ENCODE data around the gene ADGRD1.
"Not testable (repeated sequence)": the region's sequence is repeated elsewhere in the genome, so short reads cannot be mapped to it uniquely, and the experiment has no call there.

ADGRD1 gene

GRCh38 chr12:130925666-130926015 is 28.1 kb upstream of the ADGRD1 start:
- Mint-ChIP-seq H3K9me3 (no peaks in the 10 kb centered on the region), H3K4me3 (no peak overlapping the region), H3K27ac (no peak overlapping the region), H3K4me1 (no peaks in the 10 kb centered on the region), H3K36me3 (no peaks in the 10 kb centered on the region), H3K27me3 (peaks cover 25% of the 10 kb centered on the region)
- DNase-seq = no peak
- CTCF ChIA-PET = no interaction called here

GRCh38 chr12:130929363-130929762 is 24.3 kb upstream of the ADGRD1 start:
- H3K27me3 Mint-ChIP-seq = peaks cover 41% of the 10 kb centered on the region
- CTCF ChIA-PET = no interaction called here
- no peaks in the 10 kb centered on the region for H3K9me3 Mint-ChIP-seq
- no peaks in the 10 kb centered on the region for H3K36me3 Mint-ChIP-seq
- DNase-seq = no peak
- H3K27ac Mint-ChIP-seq = no peak overlapping the region
- H3K4me1 Mint-ChIP-seq = no peaks in the 10 kb centered on the region
- H3K4me3 Mint-ChIP-seq = no peak overlapping the region

GRCh38 chr12:130932061-130932930 is 21.4 kb upstream of the ADGRD1 start:
- Mint-ChIP-seq H3K9me3 (peaks cover 2% of the 10 kb centered on the region), H3K36me3 (no peaks in the 10 kb centered on the region), H3K27me3 (peaks cover 46% of the 10 kb centered on the region), H3K27ac (no peak overlapping the region), H3K4me3 (no peak overlapping the region), H3K4me1 (no peaks in the 10 kb centered on the region)
- CTCF ChIA-PET = no interaction called here
- no peak for DNase-seq

- DNase-seq = no peak
- Mint-ChIP-seq H3K36me3 (no peaks in the 10 kb centered on the region), H3K4me3 (no peak overlapping the region), H3K4me1 (no peaks in the 10 kb centered on the region), H3K27ac (no peak overlapping the region), H3K9me3 (peaks cover 2% of the 10 kb centered on the region), H3K27me3 (peaks cover 36% of the 10 kb centered on the region)
- CTCF ChIA-PET = no interaction called here
Measured at GRCh38 chr12:130933269-130933995, 20.3 kb upstream of the ADGRD1 start.

DNA sequence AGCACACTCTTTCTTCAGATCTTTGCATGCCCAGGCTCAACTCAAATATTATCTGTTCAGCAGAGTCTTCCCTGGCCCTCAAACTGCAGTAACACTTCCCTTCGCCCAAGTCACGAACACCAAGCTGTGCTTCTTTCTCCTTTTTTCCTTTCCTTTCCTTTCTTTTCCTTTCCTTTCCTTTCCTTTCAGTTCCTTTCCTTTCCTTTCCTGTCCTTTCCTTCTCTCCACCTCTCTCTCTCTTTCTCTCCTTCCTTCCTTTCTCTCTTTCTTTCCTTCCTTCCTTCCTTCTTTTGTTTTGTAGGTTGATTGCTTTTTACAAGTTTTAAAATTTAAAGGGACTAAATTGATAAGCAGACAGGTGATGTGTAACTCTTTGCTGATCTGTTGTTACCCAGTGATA is 19.0 kb upstream of the ADGRD1 start:
- peaks cover 29% of the 10 kb centered on the region for H3K27me3 Mint-ChIP-seq
- peaks cover 2% of the 10 kb centered on the region for H3K9me3 Mint-ChIP-seq
- CTCF ChIA-PET = no interaction called here
- no peaks in the 10 kb centered on the region for H3K4me1 Mint-ChIP-seq
- no peaks in the 10 kb centered on the region for H3K36me3 Mint-ChIP-seq
- DNase-seq = no peak
- H3K27ac Mint-ChIP-seq = no peak overlapping the region
- no peak overlapping the region for H3K4me3 Mint-ChIP-seq

GRCh38 chr12:130936561-130936960 is 17.1 kb upstream of the ADGRD1 start:
- CTCF ChIA-PET = no interaction called here
- DNase-seq = no peak
- H3K27me3 Mint-ChIP-seq = peaks cover 21% of the 10 kb centered on the region
- H3K27ac Mint-ChIP-seq = no peak overlapping the region
- H3K36me3 Mint-ChIP-seq = no peaks in the 10 kb centered on the region
- peaks cover 3% of the 10 kb centered on the region for H3K9me3 Mint-ChIP-seq
- no peaks in the 10 kb centered on the region for H3K4me1 Mint-ChIP-seq
- no peak overlapping the region for H3K4me3 Mint-ChIP-seq

- no peaks in the 10 kb centered on the region for H3K4me1 Mint-ChIP-seq
- CTCF ChIA-PET = no interaction called here
Measured at GRCh38 chr12:130937063-130937462, 16.6 kb upstream of the ADGRD1 start.

DNA sequence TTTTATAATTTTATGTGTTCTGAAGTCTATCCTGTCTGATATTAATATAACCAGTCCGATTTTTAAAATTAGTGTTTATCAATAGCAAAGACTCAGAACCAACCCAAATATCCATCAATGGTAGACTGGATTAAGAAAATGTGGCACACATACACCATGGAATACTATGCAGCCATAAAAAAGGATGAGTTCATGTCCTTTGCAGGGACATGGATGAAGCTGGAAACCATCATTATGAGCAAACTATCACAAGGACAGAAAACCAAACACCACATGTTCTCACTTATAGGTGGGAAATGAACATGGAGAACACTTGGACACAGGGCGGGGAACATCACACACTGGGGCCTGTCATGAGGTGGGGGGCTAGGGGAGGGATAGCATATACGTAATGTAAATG is 16.2 kb upstream of the ADGRD1 start:
- H3K36me3 Mint-ChIP-seq, H3K4me1 Mint-ChIP-seq, CTCF ChIA-PET, H3K27ac Mint-ChIP-seq, H3K9me3 Mint-ChIP-seq, DNase-seq, H3K4me3 Mint-ChIP-seq: not testable (repeated sequence)
- H3K27me3 Mint-ChIP-seq = peaks cover 17% of the 10 kb centered on the region

More at GRCh38 chr12:130937063-130937462, 16.6 kb upstream of the ADGRD1 start:
- DNase-seq = no peak
- Mint-ChIP-seq H3K9me3 (peaks cover 3% of the 10 kb centered on the region), H3K36me3 (no peaks in the 10 kb centered on the region), H3K4me3 (no peak overlapping the region), H3K27ac (no peak overlapping the region), H3K27me3 (peaks cover 21% of the 10 kb centered on the region)

GRCh38 chr12:130938186-130938585 is 15.5 kb upstream of the ADGRD1 start:
- Mint-ChIP-seq H3K27ac (no peak overlapping the region), H3K4me1 (no peaks in the 10 kb centered on the region), H3K27me3 (peaks cover 14% of the 10 kb centered on the region), H3K36me3 (no peaks in the 10 kb centered on the region), H3K4me3 (no peak overlapping the region), H3K9me3 (peaks cover 3% of the 10 kb centered on the region)
- no peak for DNase-seq
- CTCF ChIA-PET = no interaction called here

GRCh38 chr12:130944878-130945277 is 8.8 kb upstream of the ADGRD1 start:
- DNase-seq = no peak
- Mint-ChIP-seq H3K4me1 (no peaks in the 10 kb centered on the region), H3K27ac (no peak overlapping the region), H3K36me3 (no peaks in the 10 kb centered on the region), H3K4me3 (no peak overlapping the region), H3K27me3 (no peaks in the 10 kb centered on the region), H3K9me3 (peaks cover 12% of the 10 kb centered on the region)
- CTCF ChIA-PET = no interaction called here

DNA sequence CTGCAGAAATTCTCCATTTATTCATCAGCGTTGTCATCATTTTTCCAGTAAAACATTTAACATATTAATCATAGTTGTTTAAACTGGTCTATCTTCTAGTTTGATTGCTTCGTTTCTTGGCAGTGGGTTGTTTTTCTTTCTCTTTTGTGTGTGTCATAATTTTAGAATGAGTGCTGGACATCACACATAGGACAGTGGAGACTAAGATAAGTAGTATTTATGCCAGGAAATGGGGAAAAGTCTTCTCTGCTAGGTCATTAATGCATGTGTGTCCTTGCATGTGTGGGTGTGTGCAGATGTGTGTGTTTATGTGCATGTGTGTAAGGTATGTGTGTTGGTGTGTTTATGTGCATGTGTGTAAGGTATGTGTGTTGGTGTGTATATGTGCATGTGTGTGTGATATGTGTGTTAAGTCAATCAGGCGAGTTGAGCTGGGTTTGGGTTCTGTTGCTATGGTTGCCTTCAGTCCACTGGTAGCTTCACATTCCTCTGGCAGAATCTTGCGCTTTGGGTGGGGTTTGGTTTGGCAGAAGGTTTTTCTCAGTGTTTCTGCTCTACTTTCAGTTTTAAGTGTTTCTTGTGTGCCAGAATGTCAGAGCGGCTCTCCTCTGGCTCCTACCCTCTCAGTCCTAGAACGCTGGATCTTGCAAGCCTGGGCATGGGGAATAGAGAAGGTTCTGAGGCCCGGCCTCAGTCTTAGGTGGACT is 7.8 kb upstream of the ADGRD1 start:
- peaks cover 1% of the 10 kb centered on the region for H3K27me3 Mint-ChIP-seq
- H3K4me3 Mint-ChIP-seq = no peak overlapping the region
- no peaks in the 10 kb centered on the region for H3K4me1 Mint-ChIP-seq
- H3K9me3 Mint-ChIP-seq = peaks cover 12% of the 10 kb centered on the region
- CTCF ChIA-PET = interaction anchor here (0.6 kb wide), 1 partner anchor 225 kb away, joined by 3 read pairs; no protein-coding TSS in a partner anchor
- no peak overlapping the region for H3K27ac Mint-ChIP-seq
- H3K36me3 Mint-ChIP-seq = no peaks in the 10 kb centered on the region
- no peak for DNase-seq

GRCh38 chr12:130947028-130947613 is 6.6 kb upstream of the ADGRD1 start:
- no peaks in the 10 kb centered on the region for H3K4me1 Mint-ChIP-seq
- no peak overlapping the region for H3K27ac Mint-ChIP-seq
- H3K36me3 Mint-ChIP-seq = no peaks in the 10 kb centered on the region
- CTCF ChIA-PET = no interaction called here
- no peak overlapping the region for H3K4me3 Mint-ChIP-seq
- peaks cover 11% of the 10 kb centered on the region for H3K9me3 Mint-ChIP-seq
- peaks cover 9% of the 10 kb centered on the region for H3K27me3 Mint-ChIP-seq
- DNase-seq = no peak

DNA sequence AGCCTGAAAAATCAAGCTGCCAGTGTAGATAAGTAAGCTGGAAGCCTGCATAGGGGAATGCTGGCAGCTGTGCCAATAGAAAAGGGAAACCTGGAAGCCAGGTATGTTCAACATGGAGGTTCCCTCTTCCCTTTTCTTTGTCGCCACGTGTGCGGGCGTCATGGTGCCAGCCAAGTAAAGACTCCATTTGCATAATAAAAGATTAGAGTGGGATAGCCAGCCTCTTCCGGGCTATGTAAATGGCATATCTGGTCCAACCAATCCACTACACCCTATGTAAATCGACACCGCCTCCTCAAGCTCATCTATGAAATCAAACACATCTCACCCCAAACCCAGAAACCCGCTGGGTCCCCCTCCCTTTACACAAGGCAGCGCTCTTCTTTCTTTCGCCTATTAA is 5.6 kb upstream of the ADGRD1 start:
- Mint-ChIP-seq H3K27ac (no peak overlapping the region), H3K9me3 (peaks cover 11% of the 10 kb centered on the region), H3K4me3 (no peak overlapping the region), H3K4me1 (no peaks in the 10 kb centered on the region), H3K27me3 (peaks cover 14% of the 10 kb centered on the region), H3K36me3 (no peaks in the 10 kb centered on the region)
- CTCF ChIA-PET = no interaction called here
- no peak for DNase-seq

- peaks cover 11% of the 10 kb centered on the region for H3K9me3 Mint-ChIP-seq
Measured at GRCh38 chr12:130948751-130949150, 5.0 kb upstream of the ADGRD1 start.

More at GRCh38 chr12:130948751-130949150, 5.0 kb upstream of the ADGRD1 start:
- Mint-ChIP-seq H3K36me3 (no peaks in the 10 kb centered on the region), H3K27ac (no peak overlapping the region), H3K4me1 (no peaks in the 10 kb centered on the region), H3K4me3 (no peak overlapping the region), H3K27me3 (peaks cover 20% of the 10 kb centered on the region)
- CTCF ChIA-PET = no interaction called here
- DNase-seq = no peak
